ENCODE results near the gene RALGAPA2.

DNA sequence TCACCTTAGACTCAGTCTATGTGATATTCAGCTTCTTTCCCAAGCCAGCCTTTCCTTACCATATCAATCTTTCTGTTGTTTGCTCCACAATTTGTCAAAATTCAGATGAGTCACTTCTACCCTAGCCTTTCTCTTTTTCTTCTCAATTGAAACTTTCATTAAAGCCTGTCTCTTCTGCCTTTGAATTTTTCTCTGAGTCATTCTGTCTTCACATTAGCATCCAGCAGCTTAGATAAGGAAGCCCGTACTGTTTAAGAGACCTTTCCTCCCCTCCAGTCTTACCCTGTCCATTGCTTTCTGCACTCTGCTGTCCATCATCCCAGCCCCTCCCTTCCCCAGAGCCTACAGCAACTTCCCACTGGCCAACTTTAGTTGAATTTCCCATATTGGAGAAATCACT lies 34.9 kb upstream of the RALGAPA2 start:
- TF ChIP-seq POLR2A (IDR thresholded peaks at IDR 0.05; ENCODE audit: low read length): no peak
- TF ChIP-seq GATA1 (IDR thresholded peaks at IDR 0.05; ENCODE audit: low read depth, low read length): no peak
